ENCODE results near the gene VWC2L. TPM values are rescaled to one million over a fixed set of nuclear protein-coding genes. Genes with fewer than 3 reads are reported as not detected.

The VWC2L gene
- total RNA-seq (2014; rRNA removed; shearing (Covaris generic)), result not detected in 2 replicates
- polyA plus RNA-seq (2015; cell fraction: cytosol; rRNA removed), result not detected in 2 replicates
- not detected in 2 replicates for polyA plus RNA-seq (2015; cell fraction: nucleus; rRNA removed)

DNA sequence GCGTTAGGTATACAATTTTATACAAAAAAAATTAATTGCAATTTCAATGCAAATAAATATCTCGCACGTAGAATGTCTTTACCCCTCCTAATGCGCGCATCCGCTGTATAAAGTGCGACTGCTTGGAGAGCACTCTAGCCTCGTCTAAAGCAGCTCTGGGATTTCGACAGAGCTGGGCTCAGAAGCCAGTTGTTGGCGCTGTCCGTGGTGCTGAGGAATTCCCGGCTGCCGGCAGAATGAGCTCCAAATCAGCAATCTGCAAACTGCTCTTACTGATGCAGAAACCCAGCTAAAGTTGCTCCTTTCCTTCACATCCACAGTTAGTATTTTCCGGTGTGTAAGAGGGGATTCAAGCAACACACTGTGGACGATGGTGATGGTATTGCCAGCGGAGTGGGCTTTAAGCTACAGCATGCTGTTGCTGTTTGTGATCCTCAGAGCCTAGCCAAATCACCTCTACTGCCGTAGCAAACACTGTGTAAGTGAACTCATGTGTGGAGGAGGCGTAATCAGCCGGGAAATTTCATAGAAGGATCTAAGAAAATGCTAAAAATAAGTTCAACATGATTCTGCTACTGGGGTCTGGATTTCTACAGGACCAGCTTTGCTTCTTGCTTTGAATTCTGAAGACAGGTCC, at the start of gene VWC2L:
VWC2L (plus strand) TSS at position 137 of the 637 bp plus-strand sequence. CDS start 3,140 bp downstream, outside the sequence.
- DNase-seq (ENCODE audit: low read depth), result peak; percentile 74

DNA sequence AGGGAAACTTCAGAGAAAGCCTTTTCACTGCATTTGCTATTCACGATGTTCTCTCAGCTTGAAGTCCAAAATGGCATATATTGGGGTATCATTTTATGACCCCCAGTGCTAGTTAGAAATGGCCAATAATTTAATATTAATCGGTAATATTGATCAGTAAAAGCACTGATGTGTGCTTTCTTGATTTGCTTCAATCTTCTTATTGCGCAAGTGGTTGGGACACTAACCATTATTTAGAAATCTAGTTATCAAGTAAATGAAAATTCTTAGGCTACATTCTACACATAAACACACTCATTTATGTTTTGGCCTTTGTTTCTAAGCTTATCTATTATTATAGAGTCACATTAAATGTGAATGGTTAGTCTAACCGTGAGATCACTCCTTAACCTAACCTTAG, 49.7 kb upstream of the VWC2L start:
- no peak for DNase-seq (ENCODE audit: low read depth)

DNA sequence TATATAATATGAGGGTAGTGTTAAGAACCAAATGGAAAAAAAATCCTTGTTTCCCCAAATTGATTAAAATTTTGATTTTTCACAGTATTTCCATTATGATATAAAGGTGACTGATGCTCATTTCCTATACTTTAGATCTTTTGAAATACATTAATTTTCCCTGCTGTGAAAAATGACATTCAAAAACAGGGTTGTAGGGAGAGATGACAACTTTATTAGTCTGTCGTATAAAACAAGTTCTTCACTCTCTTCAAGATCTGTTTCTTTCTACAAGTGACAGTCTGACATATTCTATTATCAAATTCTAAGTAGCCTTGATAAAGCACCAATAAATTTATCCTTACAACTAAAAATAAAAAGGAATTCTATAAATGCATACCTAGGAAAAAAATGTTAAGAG, 45.3 kb upstream of the VWC2L start:
- no peak for DNase-seq (ENCODE audit: low read depth)

DNA sequence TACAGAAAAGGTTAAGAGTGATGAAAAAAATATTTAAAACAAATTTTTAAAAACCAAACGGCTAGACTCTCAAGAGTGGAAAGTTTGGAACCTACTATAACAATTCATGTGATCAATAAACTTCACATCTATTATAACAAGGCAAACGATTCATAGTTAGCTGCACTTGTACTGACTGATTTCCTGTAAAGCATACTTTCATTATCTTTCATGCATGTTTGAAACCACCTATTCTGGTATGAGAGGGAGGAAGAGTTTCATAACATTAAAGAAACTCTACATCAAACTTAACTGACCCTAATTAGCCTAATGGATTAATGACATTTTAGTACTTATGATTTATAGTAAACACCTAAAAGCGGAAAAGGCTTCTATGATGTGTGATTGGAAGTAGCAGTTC, 43.7 kb upstream of the VWC2L start:
- DNase-seq (ENCODE audit: low read depth), result no peak

GRCh38 chr2:214376618-214377285, 34.1 kb upstream of the VWC2L start:
- DNase-seq (ENCODE audit: low read depth), result no peak

- peak; percentile 20 for DNase-seq (ENCODE audit: low read depth)
Measured at GRCh38 chr2:214377286-214377624, 33.6 kb upstream of the VWC2L start.

GRCh38 chr2:214378455-214379103, 32.3 kb upstream of the VWC2L start:
- no peak for DNase-seq (ENCODE audit: low read depth)

- no peak for DNase-seq (ENCODE audit: low read depth)
Measured at GRCh38 chr2:214379227-214379626, 31.6 kb upstream of the VWC2L start.

- DNase-seq (ENCODE audit: low read depth), result no peak
Measured at GRCh38 chr2:214380681-214381080, 30.2 kb upstream of the VWC2L start.

GRCh38 chr2:214382229-214382628, 28.6 kb upstream of the VWC2L start:
- DNase-seq (ENCODE audit: low read depth), result no peak

DNA sequence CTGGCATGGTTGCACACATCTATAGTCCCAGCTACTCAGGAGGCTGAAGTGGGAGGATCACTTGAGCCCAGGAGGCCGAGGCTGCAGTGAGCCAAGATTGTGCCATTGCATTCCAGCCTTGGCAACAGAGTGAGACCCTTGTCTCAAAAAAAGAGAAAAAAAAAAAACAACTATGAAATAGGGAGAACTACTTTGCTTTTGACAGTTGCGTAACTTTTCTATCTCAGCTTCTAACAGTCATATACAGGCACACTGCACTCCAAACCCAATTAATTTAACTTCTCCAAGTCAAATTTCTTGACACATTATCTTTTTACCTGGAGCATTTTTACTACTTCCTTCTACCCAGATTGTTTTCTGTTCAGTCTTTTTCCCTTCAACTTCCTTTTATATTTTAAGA, 24.1 kb upstream of the VWC2L start:
- DNase-seq (ENCODE audit: low read depth), result no peak

DNA sequence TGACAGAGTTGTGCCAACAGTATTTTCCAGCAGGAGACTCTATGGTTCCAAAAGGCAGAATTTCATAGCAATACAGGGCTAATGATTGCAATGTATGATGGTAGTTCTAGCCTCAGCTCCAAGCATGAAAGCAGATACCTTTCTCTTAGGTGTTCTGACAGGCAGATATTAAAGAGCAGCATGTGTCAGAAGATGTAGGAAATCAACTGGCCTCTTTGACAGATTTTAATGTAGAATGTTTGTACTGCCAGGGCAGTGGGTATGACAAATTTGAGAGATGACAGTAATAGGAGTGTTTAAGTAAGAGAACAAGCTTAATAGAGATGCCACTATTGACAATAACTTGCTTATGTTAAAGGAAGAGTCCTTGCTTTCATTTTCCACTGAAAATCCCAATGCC, 21.5 kb upstream of the VWC2L start:
- no peak for DNase-seq (ENCODE audit: low read depth)

- DNase-seq (ENCODE audit: low read depth), result no peak
Measured at GRCh38 chr2:214393796-214394195, 17.1 kb upstream of the VWC2L start.

DNA sequence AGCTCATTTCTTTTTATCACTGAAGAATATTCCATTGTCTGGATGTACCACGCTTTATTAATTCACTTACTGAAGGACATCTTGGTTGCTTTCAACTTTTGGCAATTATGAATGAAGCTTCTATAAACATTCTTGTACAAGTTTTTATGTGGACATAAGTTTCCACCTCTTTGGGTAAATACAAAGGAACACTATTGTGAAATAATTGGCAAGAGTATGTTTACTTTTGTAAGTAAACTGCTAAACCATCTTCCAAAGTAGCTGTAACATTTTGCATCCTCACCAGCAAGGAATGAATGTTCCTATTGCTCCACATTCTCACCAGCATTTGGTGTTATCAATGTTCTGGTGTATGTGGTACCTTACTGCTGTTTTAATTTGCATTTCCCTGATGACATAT, 15.8 kb upstream of the VWC2L start:
- no peak for DNase-seq (ENCODE audit: low read depth)

DNA sequence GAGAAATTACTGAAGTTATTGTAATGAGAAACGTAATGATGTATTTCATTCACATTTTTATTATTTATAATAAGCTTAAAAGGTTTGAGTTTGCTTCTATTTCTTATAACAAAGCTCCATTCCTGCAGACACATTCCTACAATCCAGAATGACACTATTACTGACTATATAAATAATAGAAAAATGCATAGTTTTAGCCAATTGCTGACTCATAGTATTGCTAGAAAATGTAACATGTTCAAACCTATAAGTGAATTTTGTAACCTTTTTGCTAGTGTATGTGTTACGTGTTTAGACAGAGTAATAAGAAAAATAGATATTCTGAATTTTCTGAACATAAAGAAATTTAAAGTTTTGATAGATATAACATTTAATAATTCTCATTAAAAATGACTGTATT, 9.3 kb upstream of the VWC2L start:
- no peak for DNase-seq (ENCODE audit: low read depth)

DNA sequence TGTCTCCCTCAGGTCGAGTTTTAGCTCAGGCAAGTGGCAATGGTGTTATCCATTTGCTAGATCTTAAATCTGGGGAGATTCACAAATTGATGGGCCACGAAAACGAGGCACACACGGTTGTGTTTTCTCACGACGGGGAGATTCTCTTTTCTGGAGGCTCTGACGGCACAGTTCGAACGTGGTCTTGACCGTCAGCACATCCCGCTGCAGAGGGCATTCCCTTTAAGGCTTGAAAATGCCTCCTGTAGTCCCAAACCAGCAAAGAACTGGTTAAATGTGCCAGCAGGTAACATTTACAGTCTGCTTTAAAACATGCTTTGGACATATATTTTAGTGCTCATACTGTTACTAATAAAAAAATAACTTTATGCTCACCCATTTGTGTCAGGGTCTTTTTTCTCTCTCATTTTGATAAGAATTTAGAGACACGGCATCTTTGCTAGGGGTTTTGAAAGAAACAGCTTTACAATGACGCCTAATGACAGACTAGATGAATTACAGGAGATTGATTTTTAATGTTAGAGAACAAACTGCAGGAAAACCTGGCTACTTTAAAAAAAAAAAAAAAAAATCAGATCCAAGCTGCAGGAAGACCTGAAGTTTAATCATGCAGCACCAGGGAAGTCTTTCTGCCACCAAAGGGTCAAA, 602 bp upstream of the VWC2L start:
- DNase-seq (ENCODE audit: low read depth), result no peak

- no peak for DNase-seq (ENCODE audit: low read depth)
Measured at GRCh38 chr2:214412679-214413078, 1.8 kb downstream of the VWC2L start.

- no peak for DNase-seq (ENCODE audit: low read depth)
Measured at GRCh38 chr2:214436470-214436869, 25.6 kb downstream of the VWC2L start.

DNA sequence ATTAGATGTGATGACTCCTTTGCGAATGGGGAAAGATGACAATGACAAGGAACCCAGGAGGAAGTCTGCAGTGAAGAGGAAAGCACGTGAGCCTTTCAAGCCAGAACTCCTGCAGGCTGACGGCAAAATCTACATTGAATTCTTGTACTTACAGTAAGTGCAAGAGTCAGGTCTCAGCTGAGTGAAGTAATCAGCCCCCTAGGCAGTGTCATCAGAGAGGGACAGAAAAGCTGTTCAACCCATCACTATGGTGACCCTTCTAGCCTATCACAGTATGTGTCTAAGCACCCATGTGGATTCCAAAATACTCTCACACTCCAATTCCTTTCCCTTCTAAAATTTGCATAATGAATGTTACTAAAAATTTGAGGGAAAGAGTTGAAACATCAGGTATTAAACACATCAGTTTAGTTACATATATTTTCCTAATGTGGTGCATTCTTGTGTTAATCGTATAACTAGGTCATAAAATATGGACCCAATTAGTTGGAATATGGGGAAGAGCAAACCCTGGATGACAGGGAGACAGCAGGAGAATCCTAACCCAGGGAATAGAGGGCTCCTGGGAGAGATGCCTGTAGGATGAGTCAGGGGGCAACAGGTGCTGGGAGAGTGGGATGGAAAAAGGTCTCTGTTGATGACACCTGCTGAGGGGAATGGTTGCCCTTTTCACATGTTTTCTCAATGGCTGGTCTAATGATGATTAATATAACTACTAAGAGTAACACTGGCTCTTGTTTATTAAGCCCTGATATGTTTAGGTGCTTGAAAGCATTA, 39.5 kb downstream of the VWC2L start:
- DNase-seq (ENCODE audit: low read depth), result peak; percentile 2

GRCh38 chr2:214451516-214452275, 40.8 kb downstream of the VWC2L start:
- DNase-seq (ENCODE audit: low read depth), result no peak
